Fibroblast of lung (primary cell): ENCODE data around the gene MOSMO. TPM values are rescaled to one million over a fixed set of nuclear protein-coding genes. Genes with fewer than 3 reads are reported as not detected.

ENCODE experiments used
- DNase-seq, 2 donors: peaks; one replicate each; pipeline versions ENCODE4 v3.0.0 to v3.0.0-alpha.2; 2010; ENCODE audit warnings: low read depth in 2 of 2
- H2AFZ ChIP-seq: 2 replicates; pipeline ENCODE4 v1.5.1; 2012; ENCODE audit warnings: low read length, control low read depth, inconsistent platforms
- H3K27ac ChIP-seq: 2 replicates; pipeline ENCODE4 v1.5.1; 2011; ENCODE audit warnings: low read length, control low read depth; ENCODE audit not compliant: insufficient read depth
- H3K27me3 ChIP-seq: 2 replicates; pipeline ENCODE4 v1.5.1; 2011; ENCODE audit warnings: mild to moderate bottlenecking, low read length; ENCODE audit not compliant: control insufficient read depth, insufficient read depth
- H3K36me3 ChIP-seq: 2 replicates; pipeline ENCODE4 v1.5.1; 2011; ENCODE audit warnings: low read length; ENCODE audit not compliant: control insufficient read depth, insufficient read depth
- H3K4me1 ChIP-seq: 2 replicates; pipeline ENCODE4 v1.5.1; 2011; ENCODE audit warnings: low read length; ENCODE audit not compliant: control insufficient read depth, insufficient read depth; ENCODE audit errors: extremely low read depth
- H3K4me2 ChIP-seq: 2 replicates; pipeline ENCODE4 v1.5.1; 2011; ENCODE audit warnings: low read length, control low read depth; ENCODE audit not compliant: insufficient read depth; ENCODE audit errors: extremely low read depth
- H3K4me3 ChIP-seq, 4 experiments: fragments of 200-600 bp in 1 of 4; sonication (generic) in 1 of 4; replicated peaks in 1 of 4; 2 replicates each; pipeline ENCODE4 v1.5.1; 2011 to 2016; ENCODE audit warnings: low read length in 4 of 4, low read depth in 3 of 4, mild to moderate bottlenecking in 3 of 4, control low read depth in 2 of 4, inconsistent platforms in 1 of 4, mixed read lengths in 1 of 4; ENCODE audit not compliant: insufficient read depth in 1 of 4; ENCODE audit errors: control extremely low read depth in 1 of 4
- H3K79me2 ChIP-seq: 2 replicates; pipeline ENCODE4 v1.5.1; 2012; ENCODE audit warnings: mild to moderate bottlenecking, low read length, inconsistent platforms; ENCODE audit not compliant: control insufficient read depth, insufficient read depth
- H3K9ac ChIP-seq: 2 replicates; pipeline ENCODE4 v1.5.1; 2011; ENCODE audit warnings: mild to moderate bottlenecking, low read length, control low read depth; ENCODE audit not compliant: insufficient read depth
- H3K9me3 ChIP-seq: 2 replicates; pipeline ENCODE4 v1.5.1; 2012; ENCODE audit warnings: low read depth, low read length; ENCODE audit not compliant: control insufficient read depth, insufficient read depth
- H4K20me1 ChIP-seq: 2 replicates; pipeline ENCODE4 v1.5.1; 2011; ENCODE audit warnings: low read length; ENCODE audit not compliant: control insufficient read depth, insufficient read depth; ENCODE audit errors: extremely low read depth
- EZH2 ChIP-seq: IDR thresholded peaks from 2 replicates; pipeline ENCODE4 v1.5.1; 2012; ENCODE audit warnings: low read length, control low read depth, mild to moderate bottlenecking; ENCODE audit errors: missing control alignments
- polyA minus RNA-seq: library from RNA; depleted of rRNA, polyadenylated mRNA; stranded (reverse); fragments of >200 nt; gene quantifications from 2 replicates; pipeline ENCODE4 v1.2.3, GENCODE V29; 2011; ENCODE audit warnings: low replicate concordance
- polyA plus RNA-seq, 2 donors: library from polyadenylated mRNA; depleted of rRNA in 1 of 2; stranded (reverse) in 1 of 2; unstranded in 1 of 2; fragments of >200 nt; gene quantifications; 2 replicates each; pipeline ENCODE4 v1.2.1, GENCODE V29; 2011 to 2012; ENCODE audit warnings: missing spikeins in 1 of 2
- total RNA-seq: library from RNA; depleted of rRNA; stranded (reverse); fragments of >200 nt; gene quantifications from 2 replicates; pipeline ENCODE4 v1.2.1, GENCODE V29; 2014
- TF ChIP-seq, protein P1 (sequence below), 2 donors: IDR thresholded peaks in 1 of 2; conservative IDR thresholded peaks in 1 of 2; 1 replicate in 1 of 2; 2 replicates in 1 of 2; pipeline ENCODE4 v1.5.1; 2011 to 2012; ENCODE audit warnings: low read length in 2 of 2, control low read depth in 1 of 2, inconsistent platforms in 1 of 2, low read depth in 1 of 2, mild to moderate bottlenecking in 1 of 2

The MOSMO gene
- 10.8 and 13.7 TPM in 2 replicates for total RNA-seq
- polyA plus RNA-seq: 14.0 and 15.4 TPM in 2 replicates
- 10.0 and 13.6 TPM in 2 replicates for polyA plus RNA-seq (2012)
- 0.33 and 0.75 TPM in 2 replicates for polyA minus RNA-seq

DNA sequence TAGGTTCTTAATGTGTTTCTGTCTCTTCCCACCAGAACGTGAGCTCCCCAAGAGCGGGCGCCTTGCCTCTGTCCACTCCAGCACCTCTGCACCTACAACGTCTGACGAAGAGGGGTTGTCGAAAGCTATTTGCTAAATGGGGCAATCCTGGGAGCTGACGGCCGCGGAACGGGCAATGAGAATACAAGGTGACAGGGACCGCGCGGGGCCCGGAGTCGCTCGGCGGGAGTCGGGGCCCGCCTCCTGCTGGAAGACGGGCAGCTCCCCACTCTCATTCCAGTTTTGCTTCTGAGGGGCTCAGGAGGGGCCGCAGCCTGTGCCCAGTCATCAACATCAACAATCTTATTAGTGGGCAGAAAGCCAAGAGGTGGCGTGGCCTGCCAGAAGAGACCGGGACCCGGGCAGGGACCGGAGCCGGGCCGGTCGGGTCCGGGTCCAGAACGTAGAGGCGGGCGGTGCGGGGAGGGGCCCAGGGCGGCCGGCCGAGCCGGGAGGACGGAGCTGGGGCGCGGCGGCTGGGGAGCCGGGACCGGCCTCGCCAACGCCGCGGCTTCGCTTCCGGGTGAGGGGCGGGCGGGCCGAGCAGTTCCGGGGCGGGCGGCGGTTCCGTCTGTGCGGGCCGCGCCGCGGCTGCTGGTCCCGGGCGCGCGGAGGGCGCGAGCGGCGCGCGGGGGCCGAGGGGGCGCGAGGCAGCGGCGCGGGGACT is at the start of gene MOSMO:
Gene MOSMO (plus strand): TSS at position 603 of the 706 bp plus-strand sequence. CDS start 191 bp downstream, outside the sequence.
- H3K4me1 ChIP-seq: peaks cover 3% of the 10 kb centered on the region
- peaks cover 38% of the 10 kb centered on the region for H3K79me2 ChIP-seq
- no peaks in the 10 kb centered on the region for H3K36me3 ChIP-seq
- H3K9me3 ChIP-seq: no peaks in the 10 kb centered on the region
- TF ChIP-seq, protein P1, sequence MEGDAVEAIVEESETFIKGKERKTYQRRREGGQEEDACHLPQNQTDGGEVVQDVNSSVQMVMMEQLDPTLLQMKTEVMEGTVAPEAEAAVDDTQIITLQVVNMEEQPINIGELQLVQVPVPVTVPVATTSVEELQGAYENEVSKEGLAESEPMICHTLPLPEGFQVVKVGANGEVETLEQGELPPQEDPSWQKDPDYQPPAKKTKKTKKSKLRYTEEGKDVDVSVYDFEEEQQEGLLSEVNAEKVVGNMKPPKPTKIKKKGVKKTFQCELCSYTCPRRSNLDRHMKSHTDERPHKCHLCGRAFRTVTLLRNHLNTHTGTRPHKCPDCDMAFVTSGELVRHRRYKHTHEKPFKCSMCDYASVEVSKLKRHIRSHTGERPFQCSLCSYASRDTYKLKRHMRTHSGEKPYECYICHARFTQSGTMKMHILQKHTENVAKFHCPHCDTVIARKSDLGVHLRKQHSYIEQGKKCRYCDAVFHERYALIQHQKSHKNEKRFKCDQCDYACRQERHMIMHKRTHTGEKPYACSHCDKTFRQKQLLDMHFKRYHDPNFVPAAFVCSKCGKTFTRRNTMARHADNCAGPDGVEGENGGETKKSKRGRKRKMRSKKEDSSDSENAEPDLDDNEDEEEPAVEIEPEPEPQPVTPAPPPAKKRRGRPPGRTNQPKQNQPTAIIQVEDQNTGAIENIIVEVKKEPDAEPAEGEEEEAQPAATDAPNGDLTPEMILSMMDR (conservative IDR thresholded peaks at IDR 0.05 in 1 of 2, IDR thresholded peaks at IDR 0.05 in 1 of 2; ENCODE audit: low read depth in 1 of 2, low read length in 2 of 2): no peak
- peak; percentile 67 for DNase-seq
- no peaks in the 10 kb centered on the region for H3K27me3 ChIP-seq
- H3K9ac ChIP-seq: peak within 1 kb of the TSS; percentile 79
- peak within 1 kb of the TSS; percentile 77 to 95 (median 86) for H3K4me3 ChIP-seq
- peak within 1 kb of the TSS; percentile 70 for H2AFZ ChIP-seq
- peak within 1 kb of the TSS; percentile 90 for H3K4me2 ChIP-seq
- peaks cover under 1% of the 10 kb centered on the region for H4K20me1 ChIP-seq
- H3K27ac ChIP-seq: peak within 1 kb of the TSS; percentile 78

DNA sequence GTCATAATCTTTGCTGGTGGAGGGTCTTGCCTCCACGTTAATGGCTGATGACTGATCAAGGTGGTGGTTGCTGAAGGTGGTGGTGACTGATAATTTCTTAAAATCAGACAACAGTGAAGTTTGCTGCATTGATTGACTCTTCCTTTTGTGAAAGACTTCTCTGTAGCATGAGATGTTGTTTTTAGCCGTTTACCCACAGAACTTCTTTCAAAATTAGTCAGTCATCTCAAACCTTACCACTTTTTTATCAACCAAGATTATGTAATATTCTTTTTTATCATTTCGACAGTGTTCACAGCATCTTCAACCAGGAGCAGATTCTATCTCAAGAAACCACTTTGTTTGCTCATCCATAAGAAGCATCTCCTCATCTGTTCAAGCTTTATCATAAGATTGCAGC is 48.9 kb upstream of the MOSMO start:
- Histone ChIP-seq H3K9ac (no peak overlapping the region), H4K20me1 (no peaks in the 10 kb centered on the region), H3K4me1 (peaks cover 3% of the 10 kb centered on the region), H3K27me3 (no peaks in the 10 kb centered on the region), H3K4me3 (no peak overlapping the region), H3K27ac (no peak overlapping the region), H3K4me2 (no peak overlapping the region), H2AFZ (no peak overlapping the region), H3K36me3 (peaks cover 13% of the 10 kb centered on the region), H3K79me2 (peaks cover 28% of the 10 kb centered on the region), H3K9me3 (no peaks in the 10 kb centered on the region)
- TF ChIP-seq EZH2: no peak
- TF ChIP-seq, protein P1 (conservative IDR thresholded peaks at IDR 0.05 in 1 of 2, IDR thresholded peaks at IDR 0.05 in 1 of 2; ENCODE audit: low read depth in 1 of 2, low read length in 2 of 2): no peak
- no peak for DNase-seq

DNA sequence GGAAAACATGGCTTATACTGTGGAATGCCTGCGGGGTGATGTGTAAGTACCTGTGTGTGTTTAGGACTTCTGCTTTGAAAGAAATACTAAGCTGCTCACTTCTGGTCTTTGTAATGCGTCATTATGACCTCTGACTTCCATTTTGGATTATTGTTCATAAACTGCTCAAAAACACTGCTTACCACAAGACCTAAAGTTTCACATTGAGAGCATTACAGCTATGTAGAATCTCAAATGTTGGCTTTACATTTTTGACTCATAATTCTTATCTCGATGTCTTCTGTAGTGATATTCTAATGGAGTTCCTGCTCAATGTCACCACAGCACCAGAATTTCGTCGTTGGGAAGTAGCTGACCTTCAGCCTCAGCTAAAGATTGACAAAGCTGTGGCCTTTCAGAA is 45.4 kb upstream of the MOSMO start:
- Histone ChIP-seq H3K27me3 (no peaks in the 10 kb centered on the region), H3K27ac (no peak overlapping the region), H3K4me2 (no peak overlapping the region), H3K79me2 (no peaks in the 10 kb centered on the region), H3K4me1 (no peaks in the 10 kb centered on the region), H3K9me3 (no peaks in the 10 kb centered on the region), H3K4me3 (no peak overlapping the region), H4K20me1 (no peaks in the 10 kb centered on the region), H3K9ac (no peak overlapping the region), H2AFZ (no peak overlapping the region), H3K36me3 (peaks cover 14% of the 10 kb centered on the region)
- no peak for DNase-seq
- no peak for TF ChIP-seq EZH2
- TF ChIP-seq, protein P1 (conservative IDR thresholded peaks at IDR 0.05 in 1 of 2, IDR thresholded peaks at IDR 0.05 in 1 of 2; ENCODE audit: low read depth in 1 of 2, low read length in 2 of 2): no peak
